ENCODE results near the gene PARD6G. TPM values are rescaled to one million over a fixed set of nuclear protein-coding genes. Genes with fewer than 3 reads are reported as not detected.

PARD6G gene
- total RNA-seq, 1 donor from 2014 or later: 18.9 TPM

DNA sequence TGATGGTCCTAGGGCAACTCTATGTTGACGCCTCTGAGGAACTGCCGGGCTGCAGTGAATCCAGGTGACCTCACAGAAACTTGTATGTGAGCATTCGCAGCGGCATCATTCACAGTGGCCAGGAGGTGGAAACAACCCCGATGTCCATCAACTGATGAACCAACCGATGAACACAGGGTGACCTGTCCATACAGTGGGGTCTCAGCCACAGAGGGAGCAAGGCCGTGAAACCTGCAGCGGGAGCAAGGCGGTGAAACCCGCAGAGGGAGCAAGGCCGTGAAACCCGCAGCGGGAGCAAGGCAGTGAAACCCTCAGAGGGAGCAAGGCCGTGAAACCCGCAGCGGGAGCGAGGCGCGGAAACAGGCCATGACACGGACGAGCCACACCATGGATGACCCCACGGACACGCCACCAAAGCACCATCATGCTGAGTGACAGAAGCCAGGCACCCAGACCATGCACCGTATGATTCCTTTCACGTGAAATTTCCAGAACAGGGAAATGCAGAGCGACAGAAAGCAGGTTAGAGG, 63.0 kb downstream of the PARD6G start:
- H3K9me3 Mint-ChIP-seq (ENCODE audit: unreplicated experiment): no peaks in the 10 kb centered on the region
- H3K4me1 Mint-ChIP-seq (ENCODE audit: unreplicated experiment): peaks cover 29% of the 10 kb centered on the region
- TF ChIP-seq, protein P1, sequence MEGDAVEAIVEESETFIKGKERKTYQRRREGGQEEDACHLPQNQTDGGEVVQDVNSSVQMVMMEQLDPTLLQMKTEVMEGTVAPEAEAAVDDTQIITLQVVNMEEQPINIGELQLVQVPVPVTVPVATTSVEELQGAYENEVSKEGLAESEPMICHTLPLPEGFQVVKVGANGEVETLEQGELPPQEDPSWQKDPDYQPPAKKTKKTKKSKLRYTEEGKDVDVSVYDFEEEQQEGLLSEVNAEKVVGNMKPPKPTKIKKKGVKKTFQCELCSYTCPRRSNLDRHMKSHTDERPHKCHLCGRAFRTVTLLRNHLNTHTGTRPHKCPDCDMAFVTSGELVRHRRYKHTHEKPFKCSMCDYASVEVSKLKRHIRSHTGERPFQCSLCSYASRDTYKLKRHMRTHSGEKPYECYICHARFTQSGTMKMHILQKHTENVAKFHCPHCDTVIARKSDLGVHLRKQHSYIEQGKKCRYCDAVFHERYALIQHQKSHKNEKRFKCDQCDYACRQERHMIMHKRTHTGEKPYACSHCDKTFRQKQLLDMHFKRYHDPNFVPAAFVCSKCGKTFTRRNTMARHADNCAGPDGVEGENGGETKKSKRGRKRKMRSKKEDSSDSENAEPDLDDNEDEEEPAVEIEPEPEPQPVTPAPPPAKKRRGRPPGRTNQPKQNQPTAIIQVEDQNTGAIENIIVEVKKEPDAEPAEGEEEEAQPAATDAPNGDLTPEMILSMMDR (IDR thresholded peaks at IDR 0.05): no peak
- no peak overlapping the region for H3K4me3 Mint-ChIP-seq (ENCODE audit: unreplicated experiment)
- no peaks in the 10 kb centered on the region for H3K36me3 Mint-ChIP-seq (ENCODE audit: unreplicated experiment)
- peak overlapping the region; percentile 65 for H3K27ac Mint-ChIP-seq (ENCODE audit: unreplicated experiment)
- no peak for DNase-seq (ENCODE audit: extremely low spot score, unreplicated experiment)
- H3K27me3 Mint-ChIP-seq (ENCODE audit: unreplicated experiment): no peaks in the 10 kb centered on the region

DNA sequence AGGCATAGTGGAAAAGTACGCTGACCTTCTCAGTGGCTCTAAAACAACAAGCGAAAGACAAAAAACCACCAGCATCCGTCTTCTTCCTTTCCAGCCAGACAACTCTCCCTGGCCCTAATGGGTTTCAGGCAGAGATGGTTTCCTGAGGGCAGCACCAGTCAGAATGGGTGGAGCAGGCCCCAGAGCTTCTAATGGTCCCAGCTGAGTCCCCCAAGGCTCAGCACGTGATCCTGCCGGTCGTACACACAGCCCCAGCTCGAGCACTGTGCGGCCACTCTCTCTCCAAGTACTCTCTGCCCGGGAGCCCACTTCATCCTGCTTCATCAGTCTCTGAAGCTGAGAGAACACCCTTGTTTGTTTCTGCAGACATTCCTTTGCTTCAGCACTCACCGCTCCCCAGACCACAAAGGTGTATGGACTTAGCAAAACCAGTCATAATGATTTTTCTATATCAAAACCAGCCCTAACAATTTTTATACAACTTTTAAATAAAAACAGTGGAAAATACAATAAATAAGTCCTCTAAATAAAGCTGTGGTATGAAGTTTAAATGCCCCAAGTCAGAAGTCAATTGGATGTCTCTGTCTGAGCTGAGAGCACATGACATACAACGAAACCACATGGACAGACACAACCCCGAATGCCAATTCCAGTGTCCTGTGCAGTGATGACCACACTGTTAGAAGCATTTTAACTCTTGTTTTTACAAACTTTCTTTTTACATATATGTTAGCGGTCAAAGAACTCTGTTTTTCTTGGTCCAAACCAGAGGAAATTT, 63.9 kb downstream of the PARD6G start:
- TF ChIP-seq, protein P1 (IDR thresholded peaks at IDR 0.05): no peak
- Mint-ChIP-seq H3K4me1 (ENCODE audit: unreplicated experiment) (peaks cover 29% of the 10 kb centered on the region), H3K4me3 (ENCODE audit: unreplicated experiment) (peak overlapping the region; percentile 11), H3K27me3 (ENCODE audit: unreplicated experiment) (no peaks in the 10 kb centered on the region), H3K9me3 (ENCODE audit: unreplicated experiment) (no peaks in the 10 kb centered on the region), H3K27ac (ENCODE audit: unreplicated experiment) (peak overlapping the region; percentile 65), H3K36me3 (ENCODE audit: unreplicated experiment) (peaks cover 4% of the 10 kb centered on the region)
- no peak for DNase-seq (ENCODE audit: extremely low spot score, unreplicated experiment)

DNA sequence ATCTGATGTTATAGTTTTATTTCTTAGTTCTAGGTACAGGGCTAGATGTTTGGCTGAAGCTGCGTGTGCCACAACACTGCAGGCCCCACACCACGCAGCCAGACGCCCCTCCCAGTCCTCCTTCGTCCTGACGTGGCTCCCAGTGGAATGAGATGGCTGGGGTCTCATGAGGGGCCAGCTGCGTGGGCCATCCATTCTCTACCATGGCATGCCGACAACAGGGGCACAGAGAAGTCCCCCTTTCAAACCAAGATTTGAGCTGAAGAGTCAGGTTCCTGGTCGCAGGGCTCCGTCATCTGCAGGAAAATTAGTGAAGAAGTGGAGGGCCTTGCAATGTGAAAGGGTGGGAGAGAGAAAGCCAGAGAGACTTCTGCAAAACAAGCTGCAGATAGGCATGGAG, 64.5 kb downstream of the PARD6G start:
- no peaks in the 10 kb centered on the region for H3K27me3 Mint-ChIP-seq (ENCODE audit: unreplicated experiment)
- H3K27ac Mint-ChIP-seq (ENCODE audit: unreplicated experiment): peak overlapping the region; percentile 65
- H3K4me1 Mint-ChIP-seq (ENCODE audit: unreplicated experiment): peaks cover 29% of the 10 kb centered on the region
- TF ChIP-seq, protein P1 (IDR thresholded peaks at IDR 0.05): no peak
- H3K9me3 Mint-ChIP-seq (ENCODE audit: unreplicated experiment): no peaks in the 10 kb centered on the region
- DNase-seq (ENCODE audit: extremely low spot score, unreplicated experiment): no peak
- peak overlapping the region; percentile 11 for H3K4me3 Mint-ChIP-seq (ENCODE audit: unreplicated experiment)
- H3K36me3 Mint-ChIP-seq (ENCODE audit: unreplicated experiment): peaks cover 5% of the 10 kb centered on the region

DNA sequence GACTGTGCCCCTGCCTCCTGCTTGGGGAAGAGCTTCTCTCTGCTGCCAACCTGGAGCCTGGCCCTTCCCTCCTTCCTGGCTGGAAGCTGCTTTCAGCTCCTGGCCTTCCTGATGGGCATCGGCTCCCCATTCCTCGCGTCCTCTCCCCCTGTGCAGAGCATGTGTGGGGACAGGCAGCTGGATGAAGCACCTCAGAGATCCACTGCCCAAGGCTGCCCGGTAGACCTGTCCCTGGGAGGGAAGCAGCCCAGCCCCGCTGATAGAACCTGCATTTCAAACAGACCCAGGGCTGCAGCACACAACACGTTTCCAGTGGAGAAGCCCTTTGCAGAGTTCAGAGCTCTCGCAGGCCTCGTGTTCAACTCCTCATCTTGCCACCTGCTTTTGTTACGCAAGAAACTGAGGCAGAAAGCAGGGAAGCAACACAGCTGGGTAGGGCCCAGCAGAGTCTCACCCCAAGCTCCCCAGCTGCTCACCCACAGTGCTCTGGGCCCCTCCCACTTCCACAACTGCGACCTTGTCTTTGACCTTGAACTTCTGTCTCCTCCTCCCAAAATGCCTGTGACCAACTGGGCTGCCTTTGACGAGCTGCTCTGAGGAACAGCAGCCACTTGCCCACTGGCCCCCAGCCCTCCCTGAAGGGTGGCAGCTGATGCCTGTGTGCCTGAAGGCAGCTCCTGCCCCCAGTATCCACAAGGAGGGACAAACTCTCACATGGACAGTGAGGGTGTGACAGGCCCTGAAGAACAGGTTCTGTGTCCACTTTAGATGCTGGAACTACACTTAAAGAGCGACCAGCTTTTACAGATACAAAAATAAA, 65.5 kb downstream of the PARD6G start:
- TF ChIP-seq, protein P1 (IDR thresholded peaks at IDR 0.05): no peak
- peaks cover 5% of the 10 kb centered on the region for H3K36me3 Mint-ChIP-seq (ENCODE audit: unreplicated experiment)
- no peak overlapping the region for H3K27ac Mint-ChIP-seq (ENCODE audit: unreplicated experiment)
- H3K4me3 Mint-ChIP-seq (ENCODE audit: unreplicated experiment): no peak overlapping the region
- no peaks in the 10 kb centered on the region for H3K9me3 Mint-ChIP-seq (ENCODE audit: unreplicated experiment)
- H3K27me3 Mint-ChIP-seq (ENCODE audit: unreplicated experiment): no peaks in the 10 kb centered on the region
- peaks cover 30% of the 10 kb centered on the region for H3K4me1 Mint-ChIP-seq (ENCODE audit: unreplicated experiment)
- DNase-seq (ENCODE audit: extremely low spot score, unreplicated experiment): no peak
